DOHH2 (cell line): ENCODE data around the gene RNF180.

Source experiments
- CTCF ChIP-seq: fragments of 200-600 bp; sonication (generic); IDR thresholded peaks from one replicate; pipeline ENCODE4 v1.5.1; 2014; ENCODE audit warnings: antibody characterized with exemption, mild to moderate bottlenecking, low read depth, low read length; ENCODE audit not compliant: poor library complexity, severe bottlenecking
- EZH2phosphoT487 ChIP-seq: fragments of 200-600 bp; sonication (generic); IDR thresholded peaks from 2 replicates; pipeline ENCODE4 v1.6.1; 2017; ENCODE audit warnings: borderline replicate concordance, mild to moderate bottlenecking, antibody characterized with exemption, low read length, moderate library complexity, mixed read lengths

- no peak for TF ChIP-seq CTCF
- TF ChIP-seq EZH2phosphoT487: no peak
Observed at GRCh38 chr5:64286381-64286780, 120.7 kb downstream of the RNF180 start.
